ENCODE measurements around the gene NKX3-2. TPM values are rescaled to one million over a fixed set of nuclear protein-coding genes. Genes with fewer than 3 reads are reported as not detected.
A peak's percentile ranks its signal among the peaks of the same experiment; 100 is the strongest.
"Not testable (repeated sequence)": the region's sequence is repeated elsewhere in the genome, so short reads cannot be mapped to it uniquely, and the experiment has no call there.

NKX3-2 gene
- not detected for polyA plus RNA-seq (2013, experiment 1 of 2; ENCODE audit: insufficient read length)
- not detected for polyA plus RNA-seq (2013, experiment 2 of 2; ENCODE audit: insufficient read length)

DNA sequence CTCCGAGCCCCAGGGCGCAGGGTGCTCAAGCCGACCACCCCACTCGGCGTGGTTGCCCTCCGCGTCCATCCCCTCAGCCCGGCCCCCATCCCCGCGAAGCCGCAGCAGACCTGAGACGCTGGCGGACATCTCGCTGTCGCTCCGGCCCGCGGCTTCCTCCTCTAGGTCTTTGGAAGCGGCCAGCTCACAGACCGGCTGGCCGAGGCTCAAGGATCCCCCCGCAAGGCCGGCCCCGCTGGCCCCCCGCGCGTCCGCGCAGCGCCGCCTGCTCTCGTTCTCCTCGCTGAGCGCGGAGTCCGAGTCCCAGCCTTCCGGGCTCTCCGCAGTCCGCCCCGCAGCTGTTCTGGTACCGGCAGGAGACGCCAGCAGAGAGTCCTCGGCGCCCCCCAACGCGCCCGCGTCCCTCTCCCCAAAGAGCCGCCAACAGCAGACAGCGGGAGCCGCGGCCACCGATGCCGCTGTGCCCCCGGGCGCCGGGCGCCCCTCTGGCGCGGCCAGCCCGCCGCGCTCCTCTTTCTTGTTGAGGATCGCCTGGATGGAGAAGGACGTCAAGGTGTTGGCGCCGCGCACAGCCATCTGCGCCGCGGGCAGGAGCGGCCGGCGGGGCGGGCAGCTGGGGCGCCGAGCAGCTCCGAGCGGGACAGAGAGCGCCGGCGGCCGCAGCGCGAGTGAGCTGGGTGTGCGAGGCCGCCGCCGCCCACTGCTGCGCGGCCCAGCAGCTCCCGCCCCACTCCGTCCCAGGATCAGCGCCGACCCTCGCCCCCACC lies at the start of gene NKX3-2:
TSS of gene NKX3-2 (minus strand) at position 670 of the 767 bp plus-strand sequence. CDS start at position 576, 94 bp downstream.
- no peak for DNase-seq

DNA sequence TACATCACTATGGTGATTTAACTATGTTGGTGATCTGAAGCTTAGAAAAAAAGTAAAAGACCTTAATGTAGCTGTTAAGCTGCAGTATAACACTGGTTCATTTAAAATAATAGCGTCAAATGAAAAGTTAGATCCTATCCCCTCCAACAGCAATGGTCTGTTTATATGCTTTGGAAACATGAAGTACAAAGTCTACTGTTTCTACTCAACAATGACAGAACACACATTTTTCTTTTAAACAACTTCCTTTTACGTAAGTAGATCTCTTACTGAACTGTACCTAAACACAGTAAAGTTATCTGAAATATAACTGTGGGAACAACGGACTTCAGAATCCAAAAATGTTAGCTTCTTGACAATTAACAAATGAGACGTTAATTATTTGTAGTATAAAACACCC lies 47.9 kb upstream of the NKX3-2 start:
- no peak for DNase-seq

DNA sequence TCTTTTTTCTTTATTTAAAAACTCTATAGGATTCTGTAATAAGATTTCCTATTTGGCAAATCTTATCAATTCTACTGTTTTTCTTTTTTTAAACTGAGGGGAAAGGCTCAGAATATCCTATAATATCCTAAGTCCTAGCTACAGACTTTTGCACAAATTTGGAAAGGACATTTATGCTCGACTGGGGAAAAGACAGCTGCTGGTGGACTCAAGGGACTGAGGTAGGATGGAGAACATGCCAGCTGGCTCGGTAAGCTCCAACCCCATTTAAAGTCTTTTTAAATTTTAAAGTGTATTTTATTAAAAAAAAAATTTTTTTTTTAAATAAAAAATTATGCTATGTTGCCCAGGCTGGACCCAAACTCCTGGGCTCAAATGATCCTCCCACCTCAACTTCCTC lies 46.5 kb upstream of the NKX3-2 start:
- no peak for DNase-seq

DNA sequence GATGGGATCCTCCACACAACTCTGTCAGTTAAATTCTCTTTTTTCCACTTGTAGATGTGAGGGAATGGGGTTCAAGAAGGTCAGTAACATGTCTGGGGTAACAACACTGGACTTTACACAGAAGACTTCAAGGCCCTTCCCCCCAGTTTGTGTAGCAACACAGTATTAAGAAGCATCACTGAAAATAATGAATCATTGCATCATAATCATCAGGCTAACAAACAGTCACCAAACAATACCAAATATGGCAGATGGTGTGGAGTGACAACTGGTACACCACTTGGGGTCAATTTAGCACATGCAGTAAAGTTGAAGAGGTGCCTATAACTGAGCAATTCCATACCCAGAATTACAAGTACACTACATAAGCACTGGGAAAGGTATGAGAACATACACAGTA lies 44.6 kb upstream of the NKX3-2 start:
- no peak for DNase-seq

DNA sequence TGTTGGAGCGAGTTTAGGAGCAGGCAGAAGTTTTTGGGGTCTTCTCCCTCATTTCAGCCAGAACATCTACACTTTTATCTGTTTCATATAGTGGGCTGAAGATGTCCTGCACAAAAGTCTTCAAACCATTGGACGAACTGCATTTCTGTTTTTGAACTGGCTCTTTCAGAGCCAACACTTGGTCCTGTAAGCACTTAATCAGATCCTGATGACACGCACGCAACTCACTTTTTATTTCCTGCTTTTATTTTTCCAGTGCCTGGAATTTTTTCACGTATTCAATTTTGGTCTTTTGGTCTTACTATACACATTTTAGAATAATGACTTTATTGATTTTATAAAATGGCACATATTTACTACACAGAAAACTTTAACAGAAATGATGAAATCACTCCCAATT lies 40.2 kb upstream of the NKX3-2 start:
- DNase-seq, result peak; percentile 16

- DNase-seq, result no peak
These were observed 35.7 kb upstream of the NKX3-2 start for GRCh38 chr4:13580036-13580435.

GRCh38 chr4:13577660-13578059 lies 33.4 kb upstream of the NKX3-2 start:
- no peak for DNase-seq

- no peak for DNase-seq
These were observed 26.6 kb upstream of the NKX3-2 start for GRCh38 chr4:13570916-13571315.

GRCh38 chr4:13567125-13567524 lies 22.8 kb upstream of the NKX3-2 start:
- no peak for DNase-seq

DNA sequence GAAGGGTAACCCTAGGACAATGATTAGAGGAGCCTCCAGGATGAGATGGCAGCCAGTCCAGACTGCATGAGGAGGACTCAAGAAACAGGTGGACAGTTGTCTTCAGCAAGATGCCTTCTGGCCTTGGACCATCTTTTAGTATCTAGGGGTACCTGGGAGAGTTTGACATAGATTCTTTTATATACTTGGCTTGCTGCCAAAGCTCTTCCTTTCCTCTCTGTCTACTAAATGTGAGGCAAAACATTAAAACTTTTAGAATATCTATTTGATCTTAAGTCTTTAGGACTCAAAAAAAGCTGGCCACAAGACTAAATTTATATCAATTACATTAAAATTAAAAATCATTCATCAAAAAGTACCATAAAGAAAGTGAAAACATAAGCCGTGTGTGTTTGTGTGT lies 18.6 kb upstream of the NKX3-2 start:
- DNase-seq, result no peak

DNA sequence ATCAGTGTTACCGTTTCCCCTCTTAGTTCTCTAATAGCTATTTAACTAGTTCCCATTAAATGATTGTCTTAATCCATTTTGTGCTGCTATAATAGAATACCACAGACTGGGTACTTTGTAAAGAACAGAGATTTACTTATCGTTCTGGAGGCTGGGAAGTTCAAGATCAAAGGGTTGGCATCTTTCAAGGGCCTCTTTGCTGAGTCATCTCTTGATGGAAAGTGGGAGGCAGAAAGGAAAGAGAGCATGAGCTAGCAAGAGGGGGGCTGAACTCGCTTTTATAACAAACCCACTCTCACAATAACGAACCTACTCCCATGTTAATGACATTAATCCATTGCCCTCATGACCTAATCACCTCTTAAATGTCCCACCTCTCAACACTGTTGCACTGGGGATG lies 17.4 kb upstream of the NKX3-2 start:
- DNase-seq, result no peak

GRCh38 chr4:13560111-13560510 lies 15.8 kb upstream of the NKX3-2 start:
- DNase-seq, result not testable (repeated sequence)

DNA sequence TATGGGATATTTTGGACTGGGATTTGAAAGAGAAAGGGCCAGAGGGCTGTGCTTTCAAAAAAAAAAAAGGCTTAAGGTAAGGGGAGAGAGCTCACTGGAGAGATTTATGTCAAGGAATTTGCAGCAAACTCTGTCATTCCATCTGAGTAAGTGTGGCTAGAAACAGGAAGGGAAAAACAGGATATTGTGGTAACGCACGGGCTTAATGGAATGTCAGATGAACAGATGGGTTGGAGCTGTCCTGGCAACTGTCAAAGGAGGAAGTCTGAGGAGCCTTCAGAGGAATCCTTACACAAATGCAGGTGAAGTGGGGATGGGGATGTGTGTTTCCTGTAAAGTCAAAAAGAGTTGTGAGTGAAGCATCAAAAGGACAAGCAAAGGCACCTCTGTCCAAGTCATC lies 15.1 kb upstream of the NKX3-2 start:
- DNase-seq, result peak; percentile 83

GRCh38 chr4:13558881-13559280 lies 14.6 kb upstream of the NKX3-2 start:
- peak; percentile 33 for DNase-seq

- DNase-seq, result no peak
These were observed 11.0 kb upstream of the NKX3-2 start for GRCh38 chr4:13555325-13555724.

DNA sequence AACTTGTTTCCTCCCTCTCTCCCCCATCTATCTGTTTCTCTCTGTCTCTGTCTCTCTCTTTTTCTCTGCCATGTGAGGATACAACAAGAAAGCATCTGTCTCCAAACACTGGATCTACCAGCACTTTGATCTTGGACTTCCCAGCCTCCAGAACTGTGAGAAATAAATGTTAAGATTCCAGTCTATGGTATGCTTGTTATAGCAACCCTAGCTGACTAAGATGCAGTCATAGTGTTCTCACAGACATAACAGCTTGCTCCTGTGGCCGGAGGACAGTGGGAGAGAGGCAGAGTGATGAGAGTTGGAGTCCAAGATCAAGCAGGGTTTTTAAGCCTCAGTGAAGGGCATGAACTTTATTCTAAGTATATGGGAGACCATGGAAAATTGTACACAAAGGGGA lies 8.8 kb upstream of the NKX3-2 start:
- DNase-seq, result no peak

- peak; percentile 67 for DNase-seq
These were observed 4.8 kb upstream of the NKX3-2 start for GRCh38 chr4:13548984-13549546.

GRCh38 chr4:13548059-13548983 lies 4.0 kb upstream of the NKX3-2 start:
- no peak for DNase-seq

DNA sequence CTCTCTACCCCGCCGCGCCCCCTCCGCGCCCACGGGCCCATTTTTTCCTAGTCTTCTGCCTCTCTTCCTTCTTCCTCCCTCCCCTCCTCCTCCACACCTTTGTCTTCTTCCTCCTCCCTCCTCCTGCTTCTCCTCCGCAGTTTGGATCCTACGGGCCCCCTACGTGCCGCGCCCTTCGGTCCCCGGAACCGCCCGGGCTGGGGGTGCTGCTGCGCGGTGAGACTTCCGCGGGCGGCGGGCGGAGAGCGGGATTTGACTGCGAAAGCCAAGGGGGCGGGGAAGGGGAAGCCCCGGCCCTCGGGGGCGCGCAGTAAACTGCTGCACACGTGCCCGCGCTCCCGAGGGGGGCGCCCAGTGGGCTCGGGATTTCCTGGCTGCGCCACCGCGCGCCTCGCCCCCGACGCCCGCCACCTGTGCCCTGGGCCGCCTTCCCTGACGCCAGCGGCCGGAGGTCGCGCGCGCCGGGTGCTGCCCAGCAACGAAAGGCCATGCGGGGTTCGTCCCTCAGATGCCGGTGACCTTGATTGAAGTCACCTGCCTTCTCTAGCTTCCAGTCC lies 3.3 kb upstream of the NKX3-2 start:
- no peak for DNase-seq

GRCh38 chr4:13546941-13547484 lies 2.7 kb upstream of the NKX3-2 start:
- no peak for DNase-seq

GRCh38 chr4:13546142-13546940 lies 2.0 kb upstream of the NKX3-2 start:
- DNase-seq, result no peak

- no peak for DNase-seq
These were observed 1.1 kb upstream of the NKX3-2 start for GRCh38 chr4:13545394-13545808.

All from fibroblast of skin of back (primary cell).